K562 (cell line): Measurements from ENCODE around the gene SUV39H2. TPM values are rescaled to one million over a fixed set of nuclear protein-coding genes. Genes with fewer than 3 reads are reported as not detected.

Experiments used
- BCOR ChIP-seq: fragments of 450-650 bp; IDR thresholded peaks from 2 replicates; pipeline ENCODE4 v1.6.1; 2016
- BHLHE40 ChIP-seq: IDR thresholded peaks from 2 replicates; pipeline ENCODE4 v1.6.1; 2011; ENCODE audit warnings: low read length, improper control_type of control experiment
- BRD4 ChIP-seq: fragments of 200-600 bp; sonication (generic); IDR thresholded peaks from 2 replicates; pipeline ENCODE4 v1.6.1; 2017; ENCODE audit warnings: inconsistent platforms
- CREB3L1 ChIP-seq: fragments of 450-650 bp; IDR thresholded peaks from 2 replicates; pipeline ENCODE4 v1.6.1; 2014; ENCODE audit warnings: low read depth, mild to moderate bottlenecking, moderate library complexity, borderline replicate concordance
- DACH1 ChIP-seq: fragments of 450-650 bp; IDR thresholded peaks from 2 replicates; pipeline ENCODE4 v1.6.1; 2018; ENCODE audit not compliant: partially characterized antibody
- E2F3 ChIP-seq: fragments of 250-450 bp; sonication (Bioruptor Pico); IDR thresholded peaks from 2 replicates; pipeline ENCODE4 v1.4.0; 2020; ENCODE audit warnings: mild to moderate bottlenecking
- ESRRA ChIP-seq: fragments of 450-650 bp; IDR thresholded peaks from 2 replicates; pipeline ENCODE4 v1.6.1; 2014; ENCODE audit warnings: low read depth, mild to moderate bottlenecking, moderate library complexity, borderline replicate concordance
- ETS1 ChIP-seq: conservative IDR thresholded peaks from 2 replicates; pipeline ENCODE4 v1.6.1; 2011; ENCODE audit warnings: low read depth, mild to moderate bottlenecking, low read length; ENCODE audit not compliant: control insufficient read depth
- FOXK2 ChIP-seq, 2 experiments: fragments of 450-650 bp; IDR thresholded peaks in 1 of 2; conservative IDR thresholded peaks in 1 of 2; 2 replicates each; pipeline ENCODE4 v1.6.1; 2016; ENCODE audit warnings: low read depth in 2 of 2, mild to moderate bottlenecking in 1 of 2
- GABPA ChIP-seq: fragments of 200-800 bp; sonication (Bioruptor generic); conservative IDR thresholded peaks from 2 replicates; pipeline ENCODE4 v1.6.1; 2016; ENCODE audit warnings: low read depth, missing genetic modification characterization, missing compliant biosample characterization
- L3MBTL2 ChIP-seq: fragments of 450-650 bp; IDR thresholded peaks from 2 replicates; pipeline ENCODE4 v1.6.1; 2016; ENCODE audit warnings: mild to moderate bottlenecking, moderate library complexity
- MIER1 ChIP-seq: fragments of 450-650 bp; IDR thresholded peaks from 2 replicates; pipeline ENCODE4 v1.6.1; 2016; ENCODE audit warnings: antibody characterized with exemption, mild to moderate bottlenecking, low read depth
- MYC ChIP-seq, 2 experiments: fragments of 250-450 bp in 1 of 2; sonication (Bioruptor Pico) in 1 of 2; IDR thresholded peaks; 2 replicates each; pipeline versions ENCODE4 v1.5.1 to v1.6.1; 2012 to 2021; ENCODE audit warnings: low read depth in 2 of 2, borderline replicate concordance in 1 of 2, improper control_type of control experiment in 1 of 2, low read length in 1 of 2, mild to moderate bottlenecking in 1 of 2, moderate library complexity in 1 of 2
- SIX5 ChIP-seq, 2 experiments: IDR thresholded peaks; 2 replicates each; pipeline ENCODE4 v1.6.1; 2011; ENCODE audit warnings: low read length in 2 of 2, borderline replicate concordance in 1 of 2, low read depth in 1 of 2, mild to moderate bottlenecking in 1 of 2, moderate library complexity in 1 of 2; ENCODE audit not compliant: insufficient read depth in 1 of 2
- SP1 ChIP-seq: sonication (generic); formaldehyde crosslinking; IDR thresholded peaks from 2 replicates; pipeline ENCODE4 v1.8.1; 2022; ENCODE audit warnings: mild to moderate bottlenecking, missing genetic modification reagents
- XRCC4 ChIP-seq: IDR thresholded peaks from one replicate; pipeline ENCODE4 v1.6.1; 2011; ENCODE audit not compliant: insufficient read depth, insufficient read length; ENCODE audit errors: extremely low read depth
- ZNF408 ChIP-seq: fragments of 250-450 bp; sonication (Bioruptor Pico); IDR thresholded peaks from 2 replicates; pipeline ENCODE4 v1.4.0; 2020; ENCODE audit warnings: low read depth, mild to moderate bottlenecking, moderate library complexity
- ZSCAN32 ChIP-seq: fragments of 450-650 bp; formaldehyde crosslinking; IDR thresholded peaks from 2 replicates; pipeline ENCODE4 v1.4.0; 2020; ENCODE audit warnings: mild to moderate bottlenecking, moderate library complexity
- polyA plus RNA-seq, 8 experiments: library from polyadenylated mRNA; depleted of rRNA in 4 of 8; stranded (reverse) in 5 of 8; unstranded in 3 of 8; fragments of >200 nt; fragmentation: Nextera tagmentation in 2 of 8; fragmentation: Illumina TruSeq in 1 of 8; extraction: Ambion mirVana in 2 of 8; extraction: Trizol in 1 of 8; gene quantifications; 2 replicates each; pipeline versions ENCODE4 v1.2.1 to v1.2.3, GENCODE V29; 2011 to 2014; ENCODE audit warnings: inconsistent platforms in 1 of 8, missing spikeins in 1 of 8
- total RNA-seq, 7 experiments: library from RNA; depleted of rRNA in 6 of 7; stranded (reverse); fragments of >200 nt in 6 of 7; fragmentation: Illumina TruSeq in 2 of 7; extraction: Trizol in 2 of 7; gene quantifications; 2 replicates each; pipeline versions ENCODE4 v1.2.1 to v1.2.3, GENCODE V29; 2011 to 2021; ENCODE audit warnings: low replicate concordance in 1 of 7
- TF ChIP-seq, protein P1 (sequence below): sonication (generic); formaldehyde crosslinking; IDR thresholded peaks from 2 replicates; pipeline ENCODE4 v1.8.0; 2022; ENCODE audit warnings: missing genetic modification reagents, mild to moderate bottlenecking, borderline replicate concordance
- TF ChIP-seq, protein P2 (sequence below): fragments of 250-450 bp; sonication (Bioruptor Pico); IDR thresholded peaks from 2 replicates; pipeline ENCODE4 v1.4.0; 2020; ENCODE audit warnings: mild to moderate bottlenecking

The SUV39H2 gene
- total and polyA plus RNA-seq, 9 of the 15 experiments (the other 6 are each of a cell fraction or from before 2014, with no cell fraction given) = 24.1 to 54.3 (median 41.3) TPM

DNA sequence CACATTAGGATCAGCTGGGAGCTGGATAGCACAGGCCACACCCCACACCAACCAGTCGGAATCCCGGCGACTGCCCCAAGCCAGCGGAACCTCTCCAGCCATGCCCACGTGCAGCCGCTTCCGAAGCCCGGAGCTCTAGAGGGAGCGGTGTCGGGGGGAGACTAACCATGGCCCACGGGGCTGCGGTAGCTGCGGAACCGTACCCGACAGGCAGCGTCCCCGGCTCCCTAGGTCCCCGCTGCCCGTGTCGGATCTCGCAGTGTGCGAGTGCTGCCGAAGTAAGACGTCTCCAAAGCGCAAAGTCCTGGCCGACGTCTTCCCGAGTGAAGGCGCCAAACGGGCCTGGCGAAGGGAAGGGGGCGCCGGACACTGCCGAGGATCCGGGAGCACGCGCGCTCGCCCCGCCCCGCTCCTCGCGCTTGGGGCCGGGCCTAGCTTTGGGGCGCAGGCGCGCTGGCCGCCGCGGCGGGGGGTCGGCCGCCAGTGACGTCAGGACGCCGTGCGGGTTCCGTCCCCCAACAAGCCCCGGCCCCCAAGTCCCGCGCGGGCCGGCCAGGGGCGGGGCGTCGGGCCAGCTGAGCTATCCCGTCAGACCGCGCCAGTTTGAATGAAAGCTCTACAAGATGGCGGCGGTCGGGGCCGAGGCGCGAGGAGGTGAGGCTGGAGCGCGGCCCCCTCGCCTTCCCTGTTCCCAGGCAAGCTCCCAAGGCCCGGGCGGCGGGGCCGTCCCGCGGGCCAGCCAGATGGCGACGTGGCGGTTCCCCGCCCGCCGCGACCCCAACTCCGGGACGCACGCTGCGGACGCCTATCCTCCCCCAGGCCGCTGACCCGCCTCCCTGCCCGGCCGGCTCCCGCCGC lies at the start of gene SUV39H2 (continued):
- TF ChIP-seq ESRRA = peak; percentile 43; the same call in 1 of the 2 replicates
- TF ChIP-seq, protein P1, sequence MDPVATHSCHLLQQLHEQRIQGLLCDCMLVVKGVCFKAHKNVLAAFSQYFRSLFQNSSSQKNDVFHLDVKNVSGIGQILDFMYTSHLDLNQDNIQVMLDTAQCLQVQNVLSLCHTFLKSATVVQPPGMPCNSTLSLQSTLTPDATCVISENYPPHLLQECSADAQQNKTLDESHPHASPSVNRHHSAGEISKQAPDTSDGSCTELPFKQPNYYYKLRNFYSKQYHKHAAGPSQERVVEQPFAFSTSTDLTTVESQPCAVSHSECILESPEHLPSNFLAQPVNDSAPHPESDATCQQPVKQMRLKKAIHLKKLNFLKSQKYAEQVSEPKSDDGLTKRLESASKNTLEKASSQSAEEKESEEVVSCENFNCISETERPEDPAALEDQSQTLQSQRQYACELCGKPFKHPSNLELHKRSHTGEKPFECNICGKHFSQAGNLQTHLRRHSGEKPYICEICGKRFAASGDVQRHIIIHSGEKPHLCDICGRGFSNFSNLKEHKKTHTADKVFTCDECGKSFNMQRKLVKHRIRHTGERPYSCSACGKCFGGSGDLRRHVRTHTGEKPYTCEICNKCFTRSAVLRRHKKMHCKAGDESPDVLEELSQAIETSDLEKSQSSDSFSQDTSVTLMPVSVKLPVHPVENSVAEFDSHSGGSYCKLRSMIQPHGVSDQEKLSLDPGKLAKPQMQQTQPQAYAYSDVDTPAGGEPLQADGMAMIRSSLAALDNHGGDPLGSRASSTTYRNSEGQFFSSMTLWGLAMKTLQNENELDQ (CRISPR knock-in tag) = no peak
- TF ChIP-seq ZNF408 (CRISPR knock-in tag) = no peak
- TF ChIP-seq, protein P2, sequence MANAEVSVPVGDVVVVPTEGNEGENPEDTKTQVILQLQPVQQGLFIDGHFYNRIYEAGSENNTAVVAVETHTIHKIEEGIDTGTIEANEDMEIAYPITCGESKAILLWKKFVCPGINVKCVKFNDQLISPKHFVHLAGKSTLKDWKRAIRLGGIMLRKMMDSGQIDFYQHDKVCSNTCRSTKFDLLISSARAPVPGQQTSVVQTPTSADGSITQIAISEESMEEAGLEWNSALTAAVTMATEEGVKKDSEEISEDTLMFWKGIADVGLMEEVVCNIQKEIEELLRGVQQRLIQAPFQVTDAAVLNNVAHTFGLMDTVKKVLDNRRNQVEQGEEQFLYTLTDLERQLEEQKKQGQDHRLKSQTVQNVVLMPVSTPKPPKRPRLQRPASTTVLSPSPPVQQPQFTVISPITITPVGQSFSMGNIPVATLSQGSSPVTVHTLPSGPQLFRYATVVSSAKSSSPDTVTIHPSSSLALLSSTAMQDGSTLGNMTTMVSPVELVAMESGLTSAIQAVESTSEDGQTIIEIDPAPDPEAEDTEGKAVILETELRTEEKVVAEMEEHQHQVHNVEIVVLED (CRISPR knock-in tag) = peak; percentile 91
- TF ChIP-seq BHLHE40 = peak; percentile 77
- TF ChIP-seq MYC (IDR thresholded peaks at IDR 0.05; ENCODE audit: low read depth, low read length) = peak; percentile 89
- TF ChIP-seq MYC (CRISPR knock-in tag; IDR thresholded peaks at IDR 0.05; ENCODE audit: borderline replicate concordance, low read depth) = peak; percentile 95; the same call in 1 of the 2 replicates
- TF ChIP-seq ZSCAN32 (CRISPR knock-in tag) = no peak
- TF ChIP-seq ETS1 = peak; percentile 32
- no peak for TF ChIP-seq MIER1
- TF ChIP-seq CREB3L1 = peak; percentile 47; the same call in 1 of the 2 replicates
- TF ChIP-seq L3MBTL2 = peak; percentile 98
- 0 out of 2 replicates have a peak, but pooled peaks have one; percentile 48 for TF ChIP-seq E2F3 (CRISPR knock-in tag)
- no peak for TF ChIP-seq XRCC4
- TF ChIP-seq GABPA (tag) = peak; percentile 77
- 0 out of 2 replicates have a peak, but pooled peaks have one; percentile 68 for TF ChIP-seq SP1 (CRISPR knock-in tag)
- TF ChIP-seq FOXK2 (conservative IDR thresholded peaks at IDR 0.05 in 1 of 2, IDR thresholded peaks at IDR 0.05 in 1 of 2; ENCODE audit: low read depth in 2 of 2) = peak in 1 of 2 experiments; percentile 1; a peak in 1 of 4 replicates
- no peak for TF ChIP-seq BRD4
- TF ChIP-seq BCOR = 0 out of 2 replicates have a peak, but pooled peaks have one; percentile 48
- no peak for TF ChIP-seq SIX5 (IDR thresholded peaks at IDR 0.05; ENCODE audit: borderline replicate concordance in 1 of 2, insufficient read depth in 1 of 2, low read depth in 1 of 2, low read length in 2 of 2)
- peak; percentile 90 for TF ChIP-seq DACH1
